ENCODE data around the gene HELZ.
"Not testable (repeated sequence)": the region's sequence is repeated elsewhere in the genome, so short reads cannot be mapped to it uniquely, and the experiment has no call there.

GRCh38 chr17:67142030-67142429 lies 103.0 kb downstream of the HELZ start:
- not testable (repeated sequence) for TF ChIP-seq MAX (IDR thresholded peaks at IDR 0.05); PHF8 (conservative IDR thresholded peaks at IDR 0.05; ENCODE audit: low read depth, low read length); ZNF274 (IDR thresholded peaks at IDR 0.05; ENCODE audit: borderline replicate concordance, extremely low read depth, low read length); TAF1 (IDR thresholded peaks at IDR 0.05; ENCODE audit: low read depth, low read length)
